Stimulated activated CD8-positive, alpha-beta memory T cell treated with anti-CD3 and anti-CD28 coated beads, Interleukin-7, amount 100 ng/mL, for 4 hours (primary cell): ENCODE measurements around the gene CFAP65.

Experiments used
- DNase-seq, 2 donors: peaks; one replicate each; pipeline ENCODE4 v3.0.0-alpha.2; 2020; ENCODE audit warnings: low read depth in 2 of 2

Gene CFAP65

DNA sequence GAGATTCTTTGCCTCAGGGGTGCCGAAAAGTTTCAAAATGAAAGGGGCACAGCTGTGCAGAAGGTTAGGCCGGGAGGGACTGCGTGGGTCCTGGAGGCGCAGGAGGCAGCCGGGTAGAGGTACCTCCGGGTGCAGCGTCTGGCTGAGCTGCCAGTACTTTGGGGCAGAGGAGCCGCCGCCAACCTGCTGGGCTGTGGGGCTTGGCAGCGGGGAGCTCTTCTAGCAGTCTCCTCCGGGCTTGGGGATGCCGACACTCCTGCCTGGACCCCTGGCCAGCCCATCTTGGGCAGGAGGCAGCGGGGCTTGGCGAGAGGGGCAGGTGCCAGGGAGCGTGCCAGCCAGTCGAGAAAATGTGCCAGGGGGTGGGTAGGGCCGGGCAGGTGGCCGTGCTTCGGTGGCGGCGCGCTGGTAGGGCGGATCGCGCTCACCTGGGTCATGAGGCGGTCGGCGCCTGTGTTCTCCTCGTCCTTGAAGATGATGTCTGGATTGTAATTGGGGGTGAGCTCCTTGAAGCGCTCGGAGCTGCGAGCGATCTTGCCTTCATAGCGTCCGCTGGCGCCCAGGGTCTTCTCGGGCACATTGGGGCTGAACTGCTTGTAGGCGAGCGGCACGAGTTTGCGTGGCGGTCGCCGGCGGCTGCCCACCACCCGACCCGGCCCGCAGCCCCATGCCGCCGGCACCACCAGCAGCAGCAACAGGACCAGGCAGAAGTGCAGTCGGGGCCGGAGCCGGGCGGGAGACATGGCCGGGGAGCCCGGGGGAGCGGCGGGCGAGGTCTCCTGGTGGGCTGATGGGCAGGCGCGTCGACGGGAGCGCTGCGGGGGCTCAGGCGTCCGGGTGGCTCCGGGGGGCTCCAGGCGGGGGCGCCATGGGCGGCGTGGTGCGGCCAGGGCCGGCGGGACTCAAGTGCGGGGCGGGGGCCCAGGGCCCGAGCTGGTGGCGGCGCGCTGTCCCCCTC, 18.7 kb upstream of the CFAP65 start:
- no peak for DNase-seq

DNA sequence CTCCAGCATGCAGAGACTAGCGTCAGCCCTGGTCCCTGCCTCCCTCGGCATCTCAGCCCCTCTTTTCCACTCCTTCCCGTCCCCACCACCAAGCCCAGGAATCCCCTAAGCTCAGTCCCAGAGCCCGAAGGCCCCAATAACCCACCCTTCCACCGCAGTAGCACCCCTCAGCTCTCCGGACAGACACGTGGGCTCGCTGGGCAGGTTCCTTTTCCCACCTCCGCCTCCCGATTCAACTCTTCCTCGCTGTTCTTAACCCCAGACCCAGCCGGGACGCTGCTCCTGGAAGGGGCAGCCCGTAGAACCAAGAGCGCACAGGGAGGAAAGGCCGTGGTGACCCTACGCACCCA, 18.0 kb upstream of the CFAP65 start:
- no peak for DNase-seq

DNA sequence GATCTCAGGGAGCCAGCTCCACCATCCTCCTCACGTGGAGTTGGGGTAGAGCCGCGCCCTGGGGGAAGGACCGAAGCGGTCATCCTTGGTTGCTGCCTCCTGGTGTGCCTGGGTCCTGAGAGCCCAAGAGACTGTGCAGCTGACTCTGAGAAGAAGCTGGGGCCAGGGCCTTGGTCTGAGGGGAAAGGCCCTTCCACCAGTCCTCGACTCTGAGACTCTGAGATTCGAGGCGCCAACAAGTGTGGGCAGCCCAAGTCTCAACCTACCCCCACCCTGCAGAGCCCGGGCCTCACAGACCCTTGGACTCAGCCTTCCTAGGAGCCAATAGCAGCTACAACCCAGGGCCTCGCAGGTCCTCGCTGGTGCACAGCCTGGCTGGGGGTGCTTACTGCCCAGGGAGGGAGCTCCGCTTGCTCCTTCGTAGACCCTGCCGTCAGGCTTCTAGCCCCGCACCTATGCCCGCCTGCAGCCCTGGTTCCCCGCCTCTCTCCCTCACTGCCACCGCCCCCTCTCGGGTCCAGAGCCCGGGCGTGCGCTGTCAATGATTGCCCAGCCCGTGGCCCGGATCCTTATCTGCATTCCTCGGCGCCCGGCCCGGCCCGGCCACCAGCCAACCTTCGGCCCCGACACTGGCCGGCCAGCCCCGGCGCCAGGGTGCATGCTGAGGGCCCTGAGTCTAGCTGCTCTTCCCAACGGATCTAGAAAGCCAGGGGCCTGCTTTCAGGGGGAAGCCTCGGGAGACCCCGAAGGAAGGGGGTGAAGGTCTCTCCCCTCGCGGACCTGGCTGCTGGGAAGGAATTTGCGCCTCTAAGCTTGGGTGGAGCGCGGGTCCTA, 17.4 kb upstream of the CFAP65 start:
- no peak for DNase-seq

DNA sequence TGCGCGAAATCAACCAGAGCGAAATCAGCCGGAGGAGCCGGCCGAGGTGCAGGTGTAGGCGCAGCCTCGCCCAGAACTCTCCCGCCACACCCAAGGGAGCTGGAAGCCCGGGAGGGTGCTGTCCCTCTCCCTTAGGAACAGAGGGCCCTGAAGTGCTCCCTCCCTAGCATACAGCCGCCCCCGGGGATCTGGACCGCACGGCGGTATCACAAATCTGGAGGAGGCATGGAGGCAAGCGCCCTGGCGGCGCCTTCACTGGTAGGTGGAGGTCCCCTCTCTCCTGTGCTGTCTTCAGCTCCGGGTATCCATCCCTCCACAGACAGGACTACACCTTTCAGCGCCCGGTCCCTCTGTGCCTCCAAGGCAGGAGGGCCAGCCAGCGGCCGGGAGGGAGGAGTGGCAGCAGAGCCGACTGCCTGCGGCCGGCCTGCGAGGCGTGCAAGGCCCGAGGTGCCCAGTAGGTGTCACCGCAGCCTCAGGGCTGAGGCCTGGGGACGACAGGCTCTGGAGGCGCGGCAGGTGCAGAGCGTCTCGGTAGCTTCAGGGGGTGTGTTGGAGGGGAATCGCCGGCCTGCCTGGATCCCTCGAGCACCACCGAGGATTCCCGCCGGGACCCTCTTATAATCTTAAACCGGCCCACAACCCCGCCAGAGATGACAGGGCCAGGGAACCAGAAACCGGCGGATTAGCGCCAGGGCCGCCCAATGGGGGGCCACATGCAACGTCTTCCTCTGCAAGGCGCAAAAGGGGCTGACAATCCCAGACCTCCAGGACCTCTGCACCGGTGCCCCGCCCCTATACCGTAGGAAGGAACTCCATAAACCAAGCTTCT, 16.6 kb upstream of the CFAP65 start:
- peak; percentile 30 to 64 for DNase-seq

DNA sequence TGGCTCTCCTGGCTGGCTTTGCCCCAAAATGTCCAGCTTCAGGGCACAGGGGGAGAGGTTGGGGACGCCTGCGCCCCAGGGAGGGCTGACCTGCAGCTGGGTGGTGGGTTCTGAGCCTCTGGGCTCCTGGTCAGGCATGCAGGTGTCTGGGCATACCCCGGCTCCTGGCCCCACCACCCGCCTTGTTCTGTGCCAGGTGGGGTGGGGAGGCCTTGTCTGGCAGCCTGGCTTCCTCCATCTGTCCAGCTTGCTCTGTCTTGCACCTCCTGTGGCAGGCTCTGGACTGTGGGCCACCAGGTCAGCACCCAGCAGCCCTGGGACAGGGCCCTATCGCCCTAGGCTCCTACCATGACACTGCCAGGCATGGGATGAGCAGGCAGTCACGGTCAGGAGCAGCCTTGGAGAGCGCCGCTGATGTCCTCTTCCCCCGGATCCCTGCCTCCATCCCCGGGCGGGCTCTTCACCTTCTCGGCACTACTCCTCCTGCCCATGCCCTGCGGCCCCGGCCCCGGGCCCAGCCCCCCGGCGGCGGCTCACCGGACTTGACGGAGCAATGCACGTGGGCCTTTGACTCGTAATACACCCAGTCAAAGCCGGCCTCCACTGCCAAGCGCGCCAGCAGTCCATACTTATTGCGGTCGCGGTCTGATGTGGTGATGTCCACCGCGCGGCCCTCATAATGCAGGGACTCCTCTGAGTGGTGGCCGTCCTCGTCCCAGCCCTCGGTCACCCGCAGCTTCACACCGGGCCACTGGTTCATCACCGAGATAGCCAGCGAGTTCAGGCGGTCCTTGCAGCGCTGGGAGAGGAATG, 15.8 kb upstream of the CFAP65 start:
- DNase-seq = no peak

DNA sequence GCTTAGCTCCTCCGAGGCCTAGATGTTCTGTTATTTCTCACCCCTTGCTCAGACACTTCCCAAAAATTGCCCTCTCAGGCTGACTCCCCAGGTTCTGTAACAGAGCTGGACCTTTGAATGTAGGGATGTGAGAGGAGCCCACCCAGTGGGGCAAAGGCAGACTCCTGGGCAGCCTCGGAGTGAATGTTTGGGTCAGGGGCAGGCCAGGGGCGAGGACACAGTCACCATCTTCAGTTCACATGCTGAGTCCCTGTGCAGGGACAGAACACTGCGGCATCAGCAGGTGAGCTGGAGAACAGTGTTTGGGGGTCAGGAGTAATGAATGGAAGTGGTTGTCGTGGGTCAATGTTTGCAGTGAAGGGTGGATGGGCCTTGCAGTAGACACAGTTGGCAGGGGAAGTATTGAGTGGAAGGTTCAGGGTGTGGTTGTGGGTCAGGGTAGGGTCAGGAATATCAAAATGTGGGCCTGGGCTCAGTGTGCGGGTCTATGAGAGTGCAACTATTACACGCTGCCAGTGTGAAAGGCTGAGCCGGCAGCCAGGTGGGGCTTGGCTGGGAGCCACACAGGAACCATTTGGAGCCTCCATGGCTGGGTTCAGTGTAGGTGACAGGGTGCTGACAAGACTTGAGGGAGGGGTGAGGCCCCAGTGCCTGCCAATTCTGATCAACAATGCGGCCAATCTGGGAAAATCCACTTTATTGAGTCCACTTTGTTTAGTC, 15.0 kb upstream of the CFAP65 start:
- DNase-seq = no peak

DNA sequence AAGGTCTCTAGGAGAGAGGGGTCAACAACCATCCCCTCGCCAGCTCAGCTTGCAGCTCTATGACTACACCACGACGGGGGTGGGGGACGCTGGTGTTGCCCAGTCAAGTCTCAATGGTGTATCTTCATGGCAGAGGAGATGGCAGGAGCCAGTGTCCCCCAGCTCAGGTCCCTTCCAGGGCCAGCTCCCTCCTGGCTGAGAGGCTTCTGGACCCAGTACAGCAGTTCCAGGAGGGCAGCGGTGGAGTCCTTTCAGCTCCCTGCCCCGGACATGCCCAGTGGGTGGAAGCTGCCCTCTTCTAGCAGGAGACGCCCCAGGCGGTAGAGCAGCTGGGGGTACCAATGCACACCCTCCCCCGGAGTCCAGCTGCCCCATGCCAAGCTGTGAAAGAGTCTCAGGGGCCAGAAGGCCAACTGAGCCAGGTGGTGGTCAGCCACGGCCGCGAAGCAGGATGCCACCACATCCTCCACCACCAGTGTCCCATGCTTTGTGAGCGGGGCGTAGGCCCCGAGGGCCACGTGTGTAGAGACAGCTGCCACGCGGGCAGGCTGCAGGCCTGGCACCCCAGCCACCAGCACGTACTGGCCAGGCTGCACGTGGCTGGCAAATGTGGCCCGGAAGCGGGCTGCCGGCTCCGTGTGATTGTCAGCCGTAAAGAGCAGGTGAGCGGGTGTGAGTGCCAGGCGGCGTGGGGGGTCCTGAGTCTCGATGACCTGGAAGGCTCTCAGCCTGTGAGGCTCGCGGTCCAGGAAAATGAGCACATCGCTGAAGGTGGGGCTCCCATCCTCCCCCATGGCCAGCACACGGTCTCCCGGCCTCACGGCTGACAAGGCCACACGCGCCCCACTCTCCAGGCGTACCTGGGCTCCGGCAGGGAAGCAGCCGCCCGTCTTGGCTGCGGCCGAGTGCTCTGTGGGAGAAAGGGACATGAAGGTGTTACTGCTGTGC, 13.9 kb upstream of the CFAP65 start:
- no peak for DNase-seq

DNA sequence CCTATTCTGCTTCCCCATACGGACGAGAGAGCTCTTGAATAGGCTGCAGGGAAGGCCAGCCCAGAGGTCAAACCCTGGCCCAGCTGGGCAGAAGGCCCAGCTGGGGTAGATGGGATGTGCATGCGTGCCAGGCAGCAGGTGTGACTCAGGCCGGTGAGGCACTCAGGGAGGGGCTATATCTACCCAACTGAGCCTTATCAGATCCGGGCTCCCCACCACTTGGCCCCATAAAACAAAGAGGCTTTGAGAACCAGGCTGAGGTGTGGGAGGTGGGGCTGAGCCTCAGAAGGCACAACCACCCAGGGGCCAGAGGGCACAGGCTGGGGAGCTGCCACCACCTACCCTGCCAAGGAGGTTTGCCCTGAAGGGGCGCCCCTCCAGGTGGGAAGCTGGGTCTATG, 8.0 kb upstream of the CFAP65 start:
- no peak for DNase-seq

DNA sequence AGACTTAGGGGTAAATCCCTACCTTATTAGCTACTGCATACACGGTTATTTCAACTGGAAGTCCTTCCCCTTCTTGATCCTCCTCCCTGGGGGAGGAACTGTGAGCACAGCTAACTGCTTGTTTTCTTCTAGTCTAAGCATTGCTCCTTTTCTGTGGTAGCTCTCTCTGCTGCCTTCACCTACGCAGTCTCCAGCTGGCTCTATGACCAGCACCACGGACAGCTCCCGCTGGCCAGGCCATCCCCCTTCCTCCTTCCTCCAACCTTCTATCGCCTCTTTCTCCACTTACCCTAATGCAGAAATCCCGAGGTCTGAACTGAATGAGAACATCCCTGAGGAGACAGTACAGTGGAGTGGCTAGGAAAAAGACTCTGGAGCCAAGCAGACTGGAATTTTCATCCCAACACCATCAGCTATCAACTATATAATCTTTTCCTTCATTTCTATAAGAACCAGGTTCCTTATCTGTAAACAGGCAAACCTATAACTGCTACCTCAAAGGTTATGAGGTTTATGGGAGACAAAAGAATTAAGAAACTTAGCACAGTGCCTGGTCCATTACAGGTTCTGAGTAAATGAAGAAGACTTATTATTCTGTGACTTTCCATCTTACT, 4.7 kb upstream of the CFAP65 start:
- DNase-seq = no peak

DNA sequence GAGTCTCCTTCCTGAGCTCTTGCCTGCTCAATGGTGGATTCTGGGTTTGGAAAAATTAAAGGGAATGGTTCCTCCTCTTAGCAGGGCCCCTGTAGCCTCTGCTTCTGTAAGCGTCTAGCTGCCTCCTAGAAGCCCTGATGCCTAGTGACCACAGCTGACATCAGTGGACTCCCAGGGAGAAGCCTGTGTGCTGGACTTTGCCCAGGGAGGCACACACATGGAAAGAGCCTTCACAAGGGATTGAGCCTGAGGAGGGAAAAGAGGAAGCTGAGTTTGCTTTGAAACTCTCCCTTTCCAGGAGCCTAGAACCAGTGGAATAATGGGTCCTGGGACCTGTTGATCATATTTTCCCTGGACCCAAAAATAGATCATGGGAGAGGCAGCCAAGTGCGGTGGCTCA, 1.4 kb upstream of the CFAP65 start:
- no peak for DNase-seq

DNA sequence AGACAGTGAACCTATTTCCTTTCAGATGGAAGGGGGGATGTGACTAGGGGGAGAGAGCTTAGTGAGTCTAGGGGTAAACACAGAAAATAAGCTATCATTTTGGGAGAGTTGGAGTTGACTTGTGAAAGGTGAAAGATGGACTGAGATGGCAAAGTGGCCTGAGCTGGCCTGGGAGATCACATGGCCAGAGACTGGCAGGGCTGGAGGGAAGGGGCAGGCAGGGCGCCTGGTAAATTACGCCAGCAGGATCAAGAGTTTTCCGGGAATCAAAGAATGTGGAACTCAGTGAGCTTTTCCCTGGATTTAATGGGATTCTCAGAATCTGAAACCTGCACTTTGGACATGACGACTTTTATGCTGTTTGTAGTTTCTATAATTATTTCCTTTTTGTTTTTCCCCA, 841 bp upstream of the CFAP65 start:
- no peak for DNase-seq

DNA sequence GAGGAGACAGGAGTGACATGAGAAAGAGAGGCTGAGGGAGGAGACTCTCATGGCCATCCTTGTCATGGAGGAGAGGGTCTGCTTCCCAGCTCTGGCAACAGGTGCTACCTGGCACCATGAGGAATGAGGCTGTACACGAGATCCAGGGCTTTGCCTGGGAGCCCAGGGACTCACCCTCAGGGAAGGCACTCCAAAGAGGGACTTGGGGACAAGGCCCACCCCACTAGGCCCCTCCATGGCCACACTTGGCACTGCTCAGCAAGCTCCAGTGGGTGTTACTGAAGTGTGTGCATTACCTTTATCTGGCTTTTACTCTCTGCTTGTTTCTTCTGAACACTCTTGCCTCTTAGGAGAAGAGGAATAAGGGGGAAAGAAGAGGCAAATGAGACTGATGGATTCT, 2.7 kb downstream of the CFAP65 start:
- no peak for DNase-seq

DNA sequence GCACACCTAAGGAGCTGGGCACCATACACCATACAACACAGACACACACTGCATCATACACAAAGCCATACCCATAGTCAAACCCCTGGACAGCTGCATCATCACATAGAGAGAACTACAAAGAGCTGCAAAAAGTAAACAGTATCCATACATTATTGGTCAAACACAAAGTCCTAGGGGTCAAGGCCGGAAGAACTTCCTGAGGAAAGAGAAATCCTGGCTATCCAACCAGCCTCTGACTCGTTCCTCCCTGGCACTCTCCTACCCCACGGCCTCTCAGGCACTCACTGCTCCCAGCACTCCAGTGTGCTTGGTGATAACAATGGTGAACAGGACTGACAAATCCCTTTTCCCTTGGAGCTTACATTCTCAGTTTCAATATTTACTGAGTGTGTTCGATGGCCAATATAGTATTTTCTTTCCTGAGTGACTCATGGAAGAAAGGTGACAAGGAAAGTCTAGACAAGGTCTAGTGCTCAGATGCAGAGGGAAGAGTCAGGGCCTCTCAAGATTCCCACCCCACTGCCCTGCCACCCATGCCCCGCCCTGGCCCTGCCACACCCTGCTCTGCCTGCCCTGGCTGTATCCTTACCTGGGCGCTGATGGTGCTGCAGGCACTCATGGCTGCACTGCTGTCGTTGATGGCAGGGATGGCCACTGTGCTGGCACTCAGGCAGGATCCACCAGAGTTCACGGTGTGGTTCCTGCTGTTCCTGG, 3.4 kb downstream of the CFAP65 start:
- DNase-seq = no peak

DNA sequence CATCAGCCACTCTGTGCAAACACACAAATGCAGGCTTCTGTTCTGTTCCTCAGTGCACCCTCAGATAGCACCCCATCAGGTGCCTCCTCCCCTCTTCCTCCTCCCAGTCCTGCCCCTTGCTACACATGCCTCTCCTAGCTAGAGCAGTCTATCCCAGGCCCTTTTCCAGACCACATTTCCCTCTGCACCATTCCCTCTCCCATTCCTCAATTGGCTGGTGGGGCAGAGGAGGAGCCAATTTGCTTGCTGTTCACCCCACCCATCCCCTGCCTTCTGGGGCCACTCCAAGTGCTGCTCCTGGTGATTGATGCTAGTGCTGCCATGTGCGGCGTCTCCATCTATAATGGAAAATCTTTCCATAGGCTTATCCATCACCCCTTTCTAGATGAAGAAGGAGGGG, 5.4 kb downstream of the CFAP65 start:
- DNase-seq = no peak

DNA sequence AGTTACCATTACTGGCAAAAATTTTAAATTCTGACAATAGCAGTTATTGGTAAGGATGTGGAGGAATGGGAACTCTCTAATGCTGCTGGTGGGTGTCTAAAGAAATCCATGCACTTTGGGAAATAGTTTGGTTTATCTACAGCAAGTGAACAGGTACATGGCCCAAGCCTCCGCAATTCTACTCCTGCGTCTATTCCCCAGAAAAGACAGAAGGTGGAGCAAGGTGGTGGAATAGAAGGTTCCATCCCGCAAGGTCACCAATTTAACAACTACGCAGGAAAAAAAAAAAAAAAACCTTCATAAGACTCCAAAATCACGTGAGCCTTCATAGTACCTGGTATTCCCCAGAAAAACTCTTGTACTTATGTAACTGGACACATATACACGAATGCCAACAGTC, 6.5 kb downstream of the CFAP65 start:
- no peak for DNase-seq

DNA sequence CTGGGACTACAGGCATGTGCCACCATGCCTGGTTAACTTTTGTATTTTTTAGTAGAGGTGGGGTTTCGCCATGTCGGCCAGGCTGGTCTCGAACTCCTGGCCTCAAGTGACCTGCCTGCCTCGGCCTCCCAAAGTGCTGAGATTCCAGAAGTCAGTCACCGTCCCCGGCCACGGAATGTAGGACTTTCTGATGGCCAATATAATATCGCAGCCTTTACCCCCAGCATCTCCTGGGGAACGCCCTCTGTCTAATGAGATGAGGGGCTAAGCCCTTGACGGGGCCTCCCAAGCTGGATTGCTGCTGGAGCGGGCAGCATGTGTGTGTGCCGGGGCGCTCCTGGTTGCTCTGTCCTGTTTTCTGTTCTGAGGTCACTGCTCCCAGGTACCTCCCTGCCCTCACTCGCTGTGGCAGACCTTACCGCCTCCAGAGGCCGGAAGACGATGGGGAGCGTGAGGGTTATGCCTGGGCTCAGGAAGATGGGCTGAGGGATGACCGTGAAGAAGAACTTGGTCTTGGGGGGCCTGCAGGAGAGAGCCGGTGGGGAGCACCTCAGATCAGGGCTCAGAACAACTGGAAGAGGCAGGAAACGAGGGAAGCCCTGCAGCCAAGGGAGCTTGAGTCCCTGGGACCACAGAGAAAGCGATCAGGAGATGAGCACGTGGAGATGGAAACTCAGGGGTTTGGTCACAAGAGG, 9.1 kb downstream of the CFAP65 start:
- no peak for DNase-seq

DNA sequence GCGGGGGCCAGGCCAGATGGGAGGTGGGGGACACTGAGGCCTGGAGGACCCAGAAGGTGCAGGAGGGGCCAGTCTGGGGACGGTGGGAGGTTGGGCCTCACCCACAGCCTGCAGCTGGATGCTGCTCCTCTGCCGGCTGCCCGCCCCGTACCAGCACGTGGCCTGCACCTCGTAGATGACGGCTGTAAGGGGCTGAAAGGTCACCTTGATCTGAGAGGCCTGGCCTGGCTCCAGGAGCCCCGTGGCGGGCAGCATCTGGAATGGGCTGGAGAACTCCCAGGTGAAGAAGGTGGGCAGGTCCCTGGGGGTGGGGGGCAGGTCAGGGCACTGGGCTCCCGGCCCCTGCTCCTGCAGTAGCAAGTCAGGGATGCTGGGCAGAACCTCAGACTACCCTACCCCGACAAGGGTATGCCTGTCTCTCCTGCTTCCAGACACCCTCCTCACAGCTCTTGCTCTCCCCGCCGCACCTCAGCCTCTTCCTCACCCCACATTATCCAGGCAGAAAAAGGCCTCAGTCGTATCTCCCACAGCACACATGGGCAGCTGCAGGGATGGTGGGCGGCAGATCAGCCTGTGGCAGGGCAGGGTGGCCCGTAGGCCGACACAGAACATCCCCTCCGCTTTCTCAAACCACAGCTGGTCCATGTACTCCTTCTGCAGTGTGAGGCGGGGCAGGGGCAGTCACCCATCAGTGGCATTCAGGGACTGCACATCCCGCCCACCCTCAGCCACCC, 10.1 kb downstream of the CFAP65 start:
- no peak for DNase-seq
